Measurements from ENCODE around the gene ST6GALNAC3.

GRCh38 chr1:76101548-76101947 lies 27.0 kb downstream of the ST6GALNAC3 start:
- TF ChIP-seq, protein P1, sequence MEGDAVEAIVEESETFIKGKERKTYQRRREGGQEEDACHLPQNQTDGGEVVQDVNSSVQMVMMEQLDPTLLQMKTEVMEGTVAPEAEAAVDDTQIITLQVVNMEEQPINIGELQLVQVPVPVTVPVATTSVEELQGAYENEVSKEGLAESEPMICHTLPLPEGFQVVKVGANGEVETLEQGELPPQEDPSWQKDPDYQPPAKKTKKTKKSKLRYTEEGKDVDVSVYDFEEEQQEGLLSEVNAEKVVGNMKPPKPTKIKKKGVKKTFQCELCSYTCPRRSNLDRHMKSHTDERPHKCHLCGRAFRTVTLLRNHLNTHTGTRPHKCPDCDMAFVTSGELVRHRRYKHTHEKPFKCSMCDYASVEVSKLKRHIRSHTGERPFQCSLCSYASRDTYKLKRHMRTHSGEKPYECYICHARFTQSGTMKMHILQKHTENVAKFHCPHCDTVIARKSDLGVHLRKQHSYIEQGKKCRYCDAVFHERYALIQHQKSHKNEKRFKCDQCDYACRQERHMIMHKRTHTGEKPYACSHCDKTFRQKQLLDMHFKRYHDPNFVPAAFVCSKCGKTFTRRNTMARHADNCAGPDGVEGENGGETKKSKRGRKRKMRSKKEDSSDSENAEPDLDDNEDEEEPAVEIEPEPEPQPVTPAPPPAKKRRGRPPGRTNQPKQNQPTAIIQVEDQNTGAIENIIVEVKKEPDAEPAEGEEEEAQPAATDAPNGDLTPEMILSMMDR (IDR thresholded peaks at IDR 0.05 in 2 of 3, conservative IDR thresholded peaks at IDR 0.05 in 1 of 3; ENCODE audit: borderline replicate concordance in 1 of 3, insufficient read depth in 1 of 3, low read depth in 2 of 3, low read length in 2 of 3): no peak
- TF ChIP-seq POLR2A (IDR thresholded peaks at IDR 0.05; ENCODE audit: borderline replicate concordance, extremely low read depth, insufficient read depth, insufficient read length): no peak
- no peak for TF ChIP-seq ELF1 (IDR thresholded peaks at IDR 0.05; ENCODE audit: borderline replicate concordance, low read depth)
- no peak for TF ChIP-seq RAD21 (IDR thresholded peaks at IDR 0.05; ENCODE audit: low read depth)
- TF ChIP-seq EZH2 (IDR thresholded peaks at IDR 0.05): no peak
- TF ChIP-seq, protein P2, sequence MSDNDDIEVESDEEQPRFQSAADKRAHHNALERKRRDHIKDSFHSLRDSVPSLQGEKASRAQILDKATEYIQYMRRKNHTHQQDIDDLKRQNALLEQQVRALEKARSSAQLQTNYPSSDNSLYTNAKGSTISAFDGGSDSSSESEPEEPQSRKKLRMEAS (IDR thresholded peaks at IDR 0.05): no peak
- TF ChIP-seq ZFX (IDR thresholded peaks at IDR 0.05): no peak
- TF ChIP-seq, protein P3, sequence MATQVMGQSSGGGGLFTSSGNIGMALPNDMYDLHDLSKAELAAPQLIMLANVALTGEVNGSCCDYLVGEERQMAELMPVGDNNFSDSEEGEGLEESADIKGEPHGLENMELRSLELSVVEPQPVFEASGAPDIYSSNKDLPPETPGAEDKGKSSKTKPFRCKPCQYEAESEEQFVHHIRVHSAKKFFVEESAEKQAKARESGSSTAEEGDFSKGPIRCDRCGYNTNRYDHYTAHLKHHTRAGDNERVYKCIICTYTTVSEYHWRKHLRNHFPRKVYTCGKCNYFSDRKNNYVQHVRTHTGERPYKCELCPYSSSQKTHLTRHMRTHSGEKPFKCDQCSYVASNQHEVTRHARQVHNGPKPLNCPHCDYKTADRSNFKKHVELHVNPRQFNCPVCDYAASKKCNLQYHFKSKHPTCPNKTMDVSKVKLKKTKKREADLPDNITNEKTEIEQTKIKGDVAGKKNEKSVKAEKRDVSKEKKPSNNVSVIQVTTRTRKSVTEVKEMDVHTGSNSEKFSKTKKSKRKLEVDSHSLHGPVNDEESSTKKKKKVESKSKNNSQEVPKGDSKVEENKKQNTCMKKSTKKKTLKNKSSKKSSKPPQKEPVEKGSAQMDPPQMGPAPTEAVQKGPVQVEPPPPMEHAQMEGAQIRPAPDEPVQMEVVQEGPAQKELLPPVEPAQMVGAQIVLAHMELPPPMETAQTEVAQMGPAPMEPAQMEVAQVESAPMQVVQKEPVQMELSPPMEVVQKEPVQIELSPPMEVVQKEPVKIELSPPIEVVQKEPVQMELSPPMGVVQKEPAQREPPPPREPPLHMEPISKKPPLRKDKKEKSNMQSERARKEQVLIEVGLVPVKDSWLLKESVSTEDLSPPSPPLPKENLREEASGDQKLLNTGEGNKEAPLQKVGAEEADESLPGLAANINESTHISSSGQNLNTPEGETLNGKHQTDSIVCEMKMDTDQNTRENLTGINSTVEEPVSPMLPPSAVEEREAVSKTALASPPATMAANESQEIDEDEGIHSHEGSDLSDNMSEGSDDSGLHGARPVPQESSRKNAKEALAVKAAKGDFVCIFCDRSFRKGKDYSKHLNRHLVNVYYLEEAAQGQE (IDR thresholded peaks at IDR 0.05; ENCODE audit: low read depth): no peak

Data from HCT116 (cell line).